ENCODE measurements around the gene NELFCD.
A peak's percentile ranks its signal among the peaks of the same experiment; 100 is the strongest.

NELFCD gene

GRCh38 chr20:59005523-59006166, 24.6 kb downstream of the NELFCD start (continued):
- TF ChIP-seq ZNF701 (tag by site-specific recombination; IDR thresholded peaks at IDR 0.05) (no peak), ZBTB8A (tag by site-specific recombination; IDR thresholded peaks at IDR 0.05) (no peak), SALL2 (tag by site-specific recombination; IDR thresholded peaks at IDR 0.05; ENCODE audit: borderline replicate concordance) (no peak)

- Histone ChIP-seq H3K27ac (ENCODE audit: extremely low read depth, low read depth, low read length) (peak overlapping the region; percentile 86), H3K4me3 (ENCODE audit: low read depth, low read length) (peak overlapping the region; percentile 59), H3K36me3 (ENCODE audit: control insufficient read depth in 2 of 2, insufficient read depth in 1 of 2, low read length in 2 of 2) (peaks cover 0 to 11% of the 10 kb centered on the region in 2 experiments; a peak in 1 of 3 replicates), H3K9me3 (ENCODE audit: control insufficient read depth, insufficient read depth, low read depth, low read length) (no peaks in the 10 kb centered on the region), H3K4me1 (ENCODE audit: control insufficient read depth, insufficient read depth, low read length) (peaks cover 5% of the 10 kb centered on the region; the same call in 1 of the 2 replicates)
- ChIA-PET POLR2A (interaction anchor here (0.6 kb wide), 1 partner anchor 696 kb away, joined by 5 read pairs; no protein-coding TSS in a partner anchor), CTCF (interaction anchor here (0.7 kb wide), 1 partner anchor 26 kb away, joined by 3 read pairs; the partner anchor contains the start of gene ATP5F1E)
- TF ChIP-seq, protein P1, sequence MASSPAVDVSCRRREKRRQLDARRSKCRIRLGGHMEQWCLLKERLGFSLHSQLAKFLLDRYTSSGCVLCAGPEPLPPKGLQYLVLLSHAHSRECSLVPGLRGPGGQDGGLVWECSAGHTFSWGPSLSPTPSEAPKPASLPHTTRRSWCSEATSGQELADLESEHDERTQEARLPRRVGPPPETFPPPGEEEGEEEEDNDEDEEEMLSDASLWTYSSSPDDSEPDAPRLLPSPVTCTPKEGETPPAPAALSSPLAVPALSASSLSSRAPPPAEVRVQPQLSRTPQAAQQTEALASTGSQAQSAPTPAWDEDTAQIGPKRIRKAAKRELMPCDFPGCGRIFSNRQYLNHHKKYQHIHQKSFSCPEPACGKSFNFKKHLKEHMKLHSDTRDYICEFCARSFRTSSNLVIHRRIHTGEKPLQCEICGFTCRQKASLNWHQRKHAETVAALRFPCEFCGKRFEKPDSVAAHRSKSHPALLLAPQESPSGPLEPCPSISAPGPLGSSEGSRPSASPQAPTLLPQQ (tag by site-specific recombination; IDR thresholded peaks at IDR 0.05), result peak; percentile 68
- no peak for TF ChIP-seq ZNF416 (tag by site-specific recombination; IDR thresholded peaks at IDR 0.05)
- TF ChIP-seq ZNF138 (tag by site-specific recombination; IDR thresholded peaks at IDR 0.05; ENCODE audit: borderline replicate concordance), result no peak
- TF ChIP-seq SCRT1 (tag by site-specific recombination; IDR thresholded peaks at IDR 0.05; ENCODE audit: borderline replicate concordance), result no peak
- TF ChIP-seq ZNF624 (tag by site-specific recombination; IDR thresholded peaks at IDR 0.05), result no peak
- no peak for TF ChIP-seq ZNF670 (tag by site-specific recombination; IDR thresholded peaks at IDR 0.05; ENCODE audit: low read depth)
- TF ChIP-seq ZBTB21 (tag by site-specific recombination; IDR thresholded peaks at IDR 0.05), result no peak
- no peak for TF ChIP-seq ZNF76 (tag by site-specific recombination; IDR thresholded peaks at IDR 0.05; ENCODE audit: borderline replicate concordance, low read depth)
- no peak for TF ChIP-seq ZNF558 (tag by site-specific recombination; IDR thresholded peaks at IDR 0.05)
- no peak for TF ChIP-seq ZNF830 (tag by site-specific recombination; IDR thresholded peaks at IDR 0.05; ENCODE audit: low read depth)
- no peak for TF ChIP-seq ZNF354C (tag by site-specific recombination; IDR thresholded peaks at IDR 0.05; ENCODE audit: borderline replicate concordance, low read depth)
- no peak for TF ChIP-seq INSM2 (tag by site-specific recombination; IDR thresholded peaks at IDR 0.05)
- TF ChIP-seq ZXDB (tag by site-specific recombination; IDR thresholded peaks at IDR 0.05), result peak; percentile 37; the same call in 1 of the 2 replicates
- TF ChIP-seq, protein P2, sequence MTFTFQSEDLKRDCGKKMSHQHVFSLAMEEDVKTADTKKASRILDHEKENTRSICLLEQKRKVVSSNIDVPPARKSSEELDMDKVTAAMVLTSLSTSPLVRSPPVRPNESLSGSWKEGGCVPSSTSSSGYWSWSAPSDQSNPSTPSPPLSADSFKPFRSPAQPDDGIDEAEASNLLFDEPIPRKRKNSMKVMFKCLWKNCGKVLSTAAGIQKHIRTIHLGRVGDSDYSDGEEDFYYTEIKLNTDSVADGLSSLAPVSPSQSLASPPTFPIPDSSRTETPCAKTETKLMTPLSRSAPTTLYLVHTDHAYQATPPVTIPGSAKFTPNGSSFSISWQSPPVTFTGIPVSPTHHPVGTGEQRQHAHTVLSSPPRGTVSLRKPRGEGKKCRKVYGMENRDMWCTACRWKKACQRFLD (tag by site-specific recombination; IDR thresholded peaks at IDR 0.05), result no peak
- TF ChIP-seq ZNF24 (tag by site-specific recombination; IDR thresholded peaks at IDR 0.05), result no peak
- TF ChIP-seq HOXD13 (CRISPR knock-in tag; IDR thresholded peaks at IDR 0.05; ENCODE audit: borderline replicate concordance), result no peak
- no peak for TF ChIP-seq ZNF133 (tag by site-specific recombination; IDR thresholded peaks at IDR 0.05)
- no peak for TF ChIP-seq ZFP37 (tag by site-specific recombination; IDR thresholded peaks at IDR 0.05)
- no peak for TF ChIP-seq ZFP69B (tag by site-specific recombination; IDR thresholded peaks at IDR 0.05)
- TF ChIP-seq ZNF426 (tag by site-specific recombination; IDR thresholded peaks at IDR 0.05), result no peak
- no peak for TF ChIP-seq ZNF157 (tag by site-specific recombination; IDR thresholded peaks at IDR 0.05)
- TF ChIP-seq ZBTB10 (tag by site-specific recombination; IDR thresholded peaks at IDR 0.05), result 0 out of 2 replicates have a peak, but pooled peaks have one; percentile 25
- TF ChIP-seq REPIN1 (tag by site-specific recombination; IDR thresholded peaks at IDR 0.05; ENCODE audit: low read depth), result no peak
- TF ChIP-seq PATZ1 (tag by site-specific recombination; IDR thresholded peaks at IDR 0.05), result peak; percentile 25; the same call in 1 of the 2 replicates
Observed at GRCh38 chr20:59006167-59006863, 25.3 kb downstream of the NELFCD start.

Measured in HEK293 (cell line).